Stromal cell of bone marrow (primary cell): Measurements from ENCODE around the gene SLC22A4.

ENCODE experiments used
- DNase-seq: peaks from one replicate; pipeline ENCODE4 v3.0.0-alpha.2; 2012; ENCODE audit warnings: low read depth

Gene SLC22A4

GRCh38 chr5:132262882-132263547, 31.2 kb upstream of the SLC22A4 start:
- no peak for DNase-seq

GRCh38 chr5:132263548-132264261, 30.5 kb upstream of the SLC22A4 start:
- DNase-seq, result peak; percentile 97

GRCh38 chr5:132264546-132265335, 29.5 kb upstream of the SLC22A4 start:
- DNase-seq, result no peak

- peak; percentile 97 for DNase-seq
Measured at GRCh38 chr5:132265336-132266030, 28.7 kb upstream of the SLC22A4 start.

GRCh38 chr5:132266031-132266835, 28.0 kb upstream of the SLC22A4 start:
- DNase-seq, result no peak

GRCh38 chr5:132266836-132267160, 27.4 kb upstream of the SLC22A4 start:
- no peak for DNase-seq

- DNase-seq, result no peak
Measured at GRCh38 chr5:132267166-132267739, 26.9 kb upstream of the SLC22A4 start.

- DNase-seq, result no peak
Measured at GRCh38 chr5:132267931-132268768, 26.0 kb upstream of the SLC22A4 start.

GRCh38 chr5:132268769-132269551, 25.2 kb upstream of the SLC22A4 start:
- DNase-seq, result no peak

- no peak for DNase-seq
Measured at GRCh38 chr5:132269635-132270334, 24.4 kb upstream of the SLC22A4 start.

- DNase-seq, result no peak
Measured at GRCh38 chr5:132270335-132270665, 23.9 kb upstream of the SLC22A4 start.

- no peak for DNase-seq
Measured at GRCh38 chr5:132270706-132271105, 23.5 kb upstream of the SLC22A4 start.

- DNase-seq, result no peak
Measured at GRCh38 chr5:132271251-132272246, 22.6 kb upstream of the SLC22A4 start.

- DNase-seq, result no peak
Measured at GRCh38 chr5:132272311-132273210, 21.6 kb upstream of the SLC22A4 start.

GRCh38 chr5:132273631-132274030, 20.6 kb upstream of the SLC22A4 start:
- DNase-seq, result no peak

- DNase-seq, result no peak
Measured at GRCh38 chr5:132274050-132274792, 20.0 kb upstream of the SLC22A4 start.
